Measurements from ENCODE around the gene IGSF9B. TPM values are rescaled to one million over a fixed set of nuclear protein-coding genes. Genes with fewer than 3 reads are reported as not detected.

Gene IGSF9B
- total RNA-seq, 1 donor from 2014 or later: 8.4 TPM

GRCh38 chr11:133978794-133979193 is 22.0 kb upstream of the IGSF9B start:
- H3K36me3 Mint-ChIP-seq (ENCODE audit: low read depth): no peaks in the 10 kb centered on the region
- TF ChIP-seq, protein P1, sequence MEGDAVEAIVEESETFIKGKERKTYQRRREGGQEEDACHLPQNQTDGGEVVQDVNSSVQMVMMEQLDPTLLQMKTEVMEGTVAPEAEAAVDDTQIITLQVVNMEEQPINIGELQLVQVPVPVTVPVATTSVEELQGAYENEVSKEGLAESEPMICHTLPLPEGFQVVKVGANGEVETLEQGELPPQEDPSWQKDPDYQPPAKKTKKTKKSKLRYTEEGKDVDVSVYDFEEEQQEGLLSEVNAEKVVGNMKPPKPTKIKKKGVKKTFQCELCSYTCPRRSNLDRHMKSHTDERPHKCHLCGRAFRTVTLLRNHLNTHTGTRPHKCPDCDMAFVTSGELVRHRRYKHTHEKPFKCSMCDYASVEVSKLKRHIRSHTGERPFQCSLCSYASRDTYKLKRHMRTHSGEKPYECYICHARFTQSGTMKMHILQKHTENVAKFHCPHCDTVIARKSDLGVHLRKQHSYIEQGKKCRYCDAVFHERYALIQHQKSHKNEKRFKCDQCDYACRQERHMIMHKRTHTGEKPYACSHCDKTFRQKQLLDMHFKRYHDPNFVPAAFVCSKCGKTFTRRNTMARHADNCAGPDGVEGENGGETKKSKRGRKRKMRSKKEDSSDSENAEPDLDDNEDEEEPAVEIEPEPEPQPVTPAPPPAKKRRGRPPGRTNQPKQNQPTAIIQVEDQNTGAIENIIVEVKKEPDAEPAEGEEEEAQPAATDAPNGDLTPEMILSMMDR (IDR thresholded peaks at IDR 0.05): no peak
- no peaks in the 10 kb centered on the region for H3K9me3 Mint-ChIP-seq (ENCODE audit: low read depth)
- H3K4me3 Mint-ChIP-seq (ENCODE audit: unreplicated experiment): no peak overlapping the region
- DNase-seq (ENCODE audit: low spot score): no peak
- H3K27me3 Mint-ChIP-seq (ENCODE audit: low read depth): peaks cover 53% of the 10 kb centered on the region
- no peaks in the 10 kb centered on the region for H3K4me1 Mint-ChIP-seq (ENCODE audit: low read depth)
- H3K27ac Mint-ChIP-seq (ENCODE audit: unreplicated experiment): no peak overlapping the region

DNA sequence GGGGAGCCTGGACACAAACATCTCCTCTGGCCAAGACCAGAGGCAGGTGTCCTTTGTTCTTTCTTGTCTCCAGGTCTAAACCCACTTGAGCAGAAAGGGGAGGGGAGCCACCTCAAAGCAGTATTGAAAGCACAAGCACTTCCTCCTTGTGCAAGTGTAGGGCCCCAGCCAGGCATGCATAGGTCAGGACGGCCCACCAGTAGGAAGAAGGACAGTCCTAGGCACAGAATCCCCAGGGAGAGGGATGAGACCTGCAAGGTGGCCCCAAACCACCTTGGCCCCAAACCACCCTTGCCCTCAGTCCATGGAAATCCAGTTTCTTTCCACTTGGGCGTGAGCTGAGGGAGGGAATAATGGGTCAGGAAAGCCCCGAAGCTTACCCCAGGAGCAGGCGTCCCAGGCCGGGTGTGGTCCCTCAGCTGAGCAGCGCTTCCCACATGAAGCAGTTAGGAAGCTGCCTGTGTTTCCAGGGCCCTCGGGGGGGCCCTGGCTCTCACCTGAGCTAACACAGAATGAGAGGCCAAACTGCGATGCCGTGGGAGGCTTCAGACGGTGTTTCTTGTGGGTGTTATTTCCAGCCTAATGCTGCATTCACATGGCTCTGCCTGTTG is 20.4 kb upstream of the IGSF9B start:
- Mint-ChIP-seq H3K9me3 (ENCODE audit: low read depth) (no peaks in the 10 kb centered on the region), H3K27ac (ENCODE audit: unreplicated experiment) (no peak overlapping the region), H3K36me3 (ENCODE audit: low read depth) (no peaks in the 10 kb centered on the region), H3K27me3 (ENCODE audit: low read depth) (peaks cover 53% of the 10 kb centered on the region), H3K4me1 (ENCODE audit: low read depth) (no peaks in the 10 kb centered on the region), H3K4me3 (ENCODE audit: unreplicated experiment) (no peak overlapping the region)
- DNase-seq (ENCODE audit: low spot score): no peak
- TF ChIP-seq, protein P1 (IDR thresholded peaks at IDR 0.05): no peak

DNA sequence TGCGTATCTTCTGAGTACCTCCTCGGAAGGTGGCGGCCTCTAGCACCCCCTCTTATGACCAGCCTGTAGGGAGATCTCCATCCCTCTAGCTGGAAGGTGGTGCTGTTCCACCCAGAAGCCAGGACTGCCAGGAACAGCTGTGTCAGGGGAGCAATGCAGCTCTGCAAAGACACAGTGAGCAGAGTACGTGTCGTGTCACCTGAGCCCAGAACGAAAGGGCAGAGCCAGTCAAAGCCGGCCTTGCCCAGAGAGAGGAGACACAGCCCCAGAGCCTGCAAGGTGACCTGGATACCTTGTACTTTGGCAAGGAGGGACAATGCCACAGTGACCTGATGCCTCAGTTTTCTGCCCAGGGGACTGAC is 18.7 kb upstream of the IGSF9B start:
- Mint-ChIP-seq H3K4me1 (ENCODE audit: low read depth) (no peaks in the 10 kb centered on the region), H3K4me3 (ENCODE audit: unreplicated experiment) (no peak overlapping the region), H3K27ac (ENCODE audit: unreplicated experiment) (no peak overlapping the region), H3K36me3 (ENCODE audit: low read depth) (no peaks in the 10 kb centered on the region), H3K9me3 (ENCODE audit: low read depth) (no peaks in the 10 kb centered on the region), H3K27me3 (ENCODE audit: low read depth) (peaks cover 51% of the 10 kb centered on the region)
- TF ChIP-seq, protein P1 (IDR thresholded peaks at IDR 0.05): no peak
- DNase-seq (ENCODE audit: low spot score): no peak

DNA sequence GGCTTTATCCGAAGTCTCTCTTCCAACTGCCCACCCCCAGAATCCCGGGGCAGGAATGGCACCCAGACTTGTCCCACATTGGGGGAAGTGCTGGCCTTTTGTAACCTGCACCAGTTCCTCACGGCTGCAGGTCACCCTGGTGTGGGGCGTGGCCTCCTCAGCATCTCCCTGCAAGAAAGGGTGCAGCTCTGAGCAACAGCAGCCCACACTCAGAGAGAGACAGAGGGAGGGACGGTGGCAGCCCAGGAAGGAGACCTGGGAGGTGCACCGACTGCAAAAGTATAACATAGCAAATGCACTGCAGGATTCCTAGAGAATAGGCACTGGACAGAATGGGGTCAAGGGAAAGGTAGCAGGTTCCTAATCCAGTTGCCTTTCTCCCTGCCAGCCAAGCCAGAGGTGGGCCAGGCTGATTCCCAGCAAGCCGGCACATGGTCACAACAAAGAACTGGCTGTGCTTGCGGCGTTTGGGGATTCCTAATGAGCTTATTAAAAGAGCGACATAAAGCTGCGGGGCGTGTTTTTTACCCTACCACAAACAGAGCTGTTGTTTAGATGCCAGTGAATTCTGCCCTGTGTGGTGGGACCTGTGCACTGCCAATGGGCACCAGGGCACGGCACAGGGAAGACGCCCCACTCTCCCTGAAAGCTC is 18.2 kb upstream of the IGSF9B start:
- H3K4me1 Mint-ChIP-seq (ENCODE audit: low read depth): no peaks in the 10 kb centered on the region
- TF ChIP-seq, protein P1 (IDR thresholded peaks at IDR 0.05): no peak
- H3K4me3 Mint-ChIP-seq (ENCODE audit: unreplicated experiment): no peak overlapping the region
- H3K27me3 Mint-ChIP-seq (ENCODE audit: low read depth): peaks cover 55% of the 10 kb centered on the region
- H3K27ac Mint-ChIP-seq (ENCODE audit: unreplicated experiment): no peak overlapping the region
- no peak for DNase-seq (ENCODE audit: low spot score)
- H3K9me3 Mint-ChIP-seq (ENCODE audit: low read depth): no peaks in the 10 kb centered on the region
- H3K36me3 Mint-ChIP-seq (ENCODE audit: low read depth): no peaks in the 10 kb centered on the region

- Mint-ChIP-seq H3K9me3 (ENCODE audit: low read depth) (no peaks in the 10 kb centered on the region), H3K36me3 (ENCODE audit: low read depth) (no peaks in the 10 kb centered on the region), H3K4me3 (ENCODE audit: unreplicated experiment) (no peak overlapping the region), H3K27ac (ENCODE audit: unreplicated experiment) (no peak overlapping the region), H3K4me1 (ENCODE audit: low read depth) (no peaks in the 10 kb centered on the region), H3K27me3 (ENCODE audit: low read depth) (peaks cover 68% of the 10 kb centered on the region)
- TF ChIP-seq, protein P1 (IDR thresholded peaks at IDR 0.05): no peak
- no peak for DNase-seq (ENCODE audit: low spot score)
These were observed 15.1 kb upstream of the IGSF9B start for GRCh38 chr11:133971881-133972280.

Measured in chondrocyte (in vitro differentiated cells).